ENCODE results near the gene KDELR1. TPM values are rescaled to one million over a fixed set of nuclear protein-coding genes. Genes with fewer than 3 reads are reported as not detected.

The KDELR1 gene
- total and polyA plus RNA-seq, 2 of the 13 experiments (the other 11 are each of a cell fraction or from before 2014, with no cell fraction given), result 134 to 185 TPM

GRCh38 chr19:48390188-48391099 lies 907 bp downstream of the KDELR1 start (continued):
- TF ChIP-seq ZBTB20 (CRISPR knock-in tag; IDR thresholded peaks at IDR 0.05; ENCODE audit: borderline replicate concordance, low read depth), result peak; percentile 20; the same call in 1 of the 2 replicates
- peak; percentile 52 for TF ChIP-seq STAG1 (CRISPR knock-in tag; IDR thresholded peaks at IDR 0.05)
- peak; percentile 21; the same call in 1 of the 2 replicates for TF ChIP-seq GMEB1 (CRISPR knock-in tag; IDR thresholded peaks at IDR 0.05; ENCODE audit: borderline replicate concordance)
- peak; percentile 38 for TF ChIP-seq RARA (CRISPR knock-in tag; IDR thresholded peaks at IDR 0.05)
- peak; percentile 96 for TF ChIP-seq ZSCAN22 (CRISPR knock-in tag; IDR thresholded peaks at IDR 0.05)
- 0 out of 2 replicates have a peak, but pooled peaks have one; percentile 14 for TF ChIP-seq TBX2 (CRISPR knock-in tag; IDR thresholded peaks at IDR 0.05; ENCODE audit: borderline replicate concordance)
- peak; percentile 59; the same call in 1 of the 2 replicates for TF ChIP-seq ZNF12 (CRISPR knock-in tag; IDR thresholded peaks at IDR 0.05)
- TF ChIP-seq NKX3-1 (CRISPR knock-in tag; IDR thresholded peaks at IDR 0.05), result 0 out of 2 replicates have a peak, but pooled peaks have one; percentile 52
- TF ChIP-seq UBTF (CRISPR knock-in tag; IDR thresholded peaks at IDR 0.05), result peak; percentile 100
- TF ChIP-seq THAP11 (CRISPR knock-in tag; IDR thresholded peaks at IDR 0.05), result peak; percentile 84
- TF ChIP-seq ZSCAN9 (CRISPR knock-in tag; IDR thresholded peaks at IDR 0.05; ENCODE audit: borderline replicate concordance), result 0 out of 2 replicates have a peak, but pooled peaks have one; percentile 50
- peak; percentile 62 for TF ChIP-seq SALL1 (CRISPR knock-in tag; IDR thresholded peaks at IDR 0.05)
- peak; percentile 76; the same call in 1 of the 2 replicates for TF ChIP-seq ZC3H4 (CRISPR knock-in tag; IDR thresholded peaks at IDR 0.05; ENCODE audit: borderline replicate concordance)
- peak; percentile 84 for TF ChIP-seq ZNF263 (CRISPR knock-in tag; IDR thresholded peaks at IDR 0.05)
- no peak for TF ChIP-seq PTBP1 (IDR thresholded peaks at IDR 0.05; ENCODE audit: low read depth, low read length, poor library complexity, severe bottlenecking)
- peak; percentile 17; the same call in 1 of the 2 replicates for TF ChIP-seq FLYWCH1 (CRISPR knock-in tag; IDR thresholded peaks at IDR 0.05)
- no peak for TF ChIP-seq ZBTB42 (CRISPR knock-in tag; IDR thresholded peaks at IDR 0.05)
- peak; percentile 3; the same call in 1 of the 2 replicates for TF ChIP-seq POLR2AphosphoS5 (IDR thresholded peaks at IDR 0.05; ENCODE audit: low read depth, low read length)
- peak; percentile 100 for TF ChIP-seq ZFX (CRISPR knock-in tag; IDR thresholded peaks at IDR 0.05; ENCODE audit: low read depth)
- peak; percentile 12; the same call in 1 of the 2 replicates for TF ChIP-seq SMYD3 (CRISPR knock-in tag; IDR thresholded peaks at IDR 0.05)
- TF ChIP-seq PATZ1 (CRISPR knock-in tag; IDR thresholded peaks at IDR 0.05), result peak; percentile 77
- peak; percentile 72; the same call in 1 of the 2 replicates for TF ChIP-seq KDM4B (CRISPR knock-in tag; IDR thresholded peaks at IDR 0.05)
- TF ChIP-seq NFIC (IDR thresholded peaks at IDR 0.05; ENCODE audit: low read length), result no peak

Measured in HepG2 (cell line).